Upper lobe of left lung (tissue), 6 donors: Measurements from ENCODE around the gene LARP4B. TPM values are rescaled to one million over a fixed set of nuclear protein-coding genes. Genes with fewer than 3 reads are reported as not detected.
A peak's percentile ranks its signal among the peaks of the same experiment; 100 is the strongest.
"Not testable (repeated sequence)": the region's sequence is repeated elsewhere in the genome, so short reads cannot be mapped to it uniquely, and the experiment has no call there.

Source experiments
- ATAC-seq, 2 donors: fragments of 200-7000 bp; cut with Tn5 transposase; one replicate each; pipeline ENCODE4 v1.9.1; 2022; ENCODE audit warnings: mild to moderate bottlenecking in 2 of 2, moderate library complexity in 2 of 2; ENCODE audit not compliant: low FRiP score in 2 of 2
- DNase-seq, 2 donors: peaks; one replicate each; pipeline ENCODE4 v3.0.0-alpha.2; 2019 to 2020
- H3K27ac ChIP-seq, 4 donors: fragments of 200-600 bp; sonication (generic); one replicate each; pipeline ENCODE4 v1.5.1; 2016 to 2019
- H3K27me3 ChIP-seq, 4 donors: fragments of 200-600 bp; sonication (generic); one replicate each; pipeline ENCODE4 v1.5.1; 2017 to 2019
- H3K36me3 ChIP-seq, 4 donors: fragments of 200-600 bp; sonication (generic); one replicate each; pipeline ENCODE4 v1.5.1; 2016 to 2019
- H3K4me1 ChIP-seq, 4 donors: fragments of 200-600 bp; sonication (generic); one replicate each; pipeline ENCODE4 v1.5.1; 2018 to 2019
- H3K4me3 ChIP-seq, 4 donors: fragments of 200-600 bp; sonication (generic); one replicate each; pipeline ENCODE4 v1.5.1; 2017 to 2019; ENCODE audit warnings: mild to moderate bottlenecking in 2 of 4, moderate library complexity in 1 of 4
- H3K9me3 ChIP-seq, 4 donors: fragments of 200-600 bp; sonication (generic); one replicate each; pipeline ENCODE4 v1.5.1; 2018 to 2019
- CTCF ChIP-seq, 6 experiments: fragments of 450-650 bp in 4 of 6; fragments of 200-600 bp in 2 of 6; sonication (generic) in 2 of 6; IDR thresholded peaks; one replicate each; pipeline ENCODE4 v1.5.1; 2016 to 2019; ENCODE audit warnings: antibody characterized with exemption in 6 of 6
- EP300 ChIP-seq, 4 donors: sonication (generic); formaldehyde crosslinking; IDR thresholded peaks; one replicate each; pipeline ENCODE4 v1.5.1; 2017; ENCODE audit warnings: antibody characterized with exemption in 4 of 4, control low read depth in 2 of 4
- POLR2A ChIP-seq, 4 donors: fragments of 450-650 bp; IDR thresholded peaks; one replicate each; pipeline ENCODE4 v1.5.1; 2016 to 2017; ENCODE audit warnings: antibody characterized with exemption in 4 of 4, mild to moderate bottlenecking in 2 of 4
- POLR2AphosphoS5 ChIP-seq, 2 donors: sonication (generic); formaldehyde crosslinking; IDR thresholded peaks; one replicate each; pipeline ENCODE4 v1.5.1; 2017; ENCODE audit warnings: antibody characterized with exemption in 2 of 2
- WGBS, 2 donors: methylation state at CpG; one replicate each; pipeline ENCODE4 v1.1.5; 2017 to 2018; 5-methylcytosine and 5-hydroxymethylcytosine counted together
- total RNA-seq, 6 donors: library from RNA; depleted of rRNA in 4 of 6; stranded (reverse); fragments of >200 nt in 4 of 6; gene quantifications; one replicate each; pipeline versions ENCODE4 v1.1.0 to v1.2.1, GENCODE V29; 2016 to 2021
- donor health status: DM: no; HTN: no; CAD: no; lungs with moderate emphysema.
- donor health status: DM: no; HTN: yes; CAD: no; lungs with severe emphysema.

LARP4B gene
- total RNA-seq, 6 donors from 2014 or later = 106 to 154 (median 139) TPM

GRCh38 chr10:774223-774622 lies 157.3 kb downstream of the LARP4B start:
- peaks cover 0 to 5% (median 0%) of the 10 kb centered on the region in 4 donors for H3K9me3 ChIP-seq
- H3K4me3 ChIP-seq = no peak overlapping the region
- DNase-seq = peak in 1 of 2 donors; percentile 8
- H3K36me3 ChIP-seq = no peaks in the 10 kb centered on the region
- H3K27me3 ChIP-seq = no peaks in the 10 kb centered on the region
- no peak for TF ChIP-seq POLR2A (IDR thresholded peaks at IDR 0.05)
- no peak for TF ChIP-seq POLR2AphosphoS5 (IDR thresholded peaks at IDR 0.05)
- no peak for TF ChIP-seq EP300 (IDR thresholded peaks at IDR 0.05)
- no peak for TF ChIP-seq CTCF (IDR thresholded peaks at IDR 0.05)
- WGBS, 2 donors = 87% methylated on average over 13 of the region's 13 CpGs
- ATAC-seq = no peak
- H3K4me1 ChIP-seq = no peaks in the 10 kb centered on the region
- H3K27ac ChIP-seq = no peak overlapping the region

- peak in 1 of 2 donors; percentile 26 for DNase-seq
- ATAC-seq = peak in 1 of 2 donors; percentile 20
- no peak overlapping the region for H3K4me3 ChIP-seq
- no peaks in the 10 kb centered on the region for H3K4me1 ChIP-seq
- H3K27me3 ChIP-seq = no peaks in the 10 kb centered on the region
- no peaks in the 10 kb centered on the region for H3K36me3 ChIP-seq
- no peak overlapping the region for H3K27ac ChIP-seq
- no peak for TF ChIP-seq CTCF (IDR thresholded peaks at IDR 0.05)
- no peak for TF ChIP-seq POLR2AphosphoS5 (IDR thresholded peaks at IDR 0.05)
- 90 to 96% methylated on average over 10 to 27 of the region's 27 CpGs for WGBS, 2 donors
- H3K9me3 ChIP-seq = peaks cover 0 to 6% (median 0%) of the 10 kb centered on the region in 4 donors
Observed at GRCh38 chr10:773562-774161, 157.8 kb downstream of the LARP4B start.

GRCh38 chr10:772227-772637 lies 159.3 kb downstream of the LARP4B start:
- Histone ChIP-seq H3K9me3 (peaks cover 0 to 11% (median 3%) of the 10 kb centered on the region in 4 donors), H3K4me3 (no peak overlapping the region), H3K36me3 (no peaks in the 10 kb centered on the region), H3K4me1 (no peaks in the 10 kb centered on the region), H3K27me3 (no peaks in the 10 kb centered on the region), H3K27ac (no peak overlapping the region)
- TF ChIP-seq CTCF (IDR thresholded peaks at IDR 0.05) (no peak), POLR2A (IDR thresholded peaks at IDR 0.05) (no peak)
- ATAC-seq (no peak), DNase-seq (peak in 1 of 2 donors; percentile 14)
- WGBS, 2 donors = 73 to 83% methylated on average over 3 to 14 of the region's 14 CpGs

- Histone ChIP-seq H3K27ac (no peak overlapping the region), H3K9me3 (peaks cover 0 to 11% (median 4%) of the 10 kb centered on the region in 4 donors), H3K4me1 (no peaks in the 10 kb centered on the region), H3K27me3 (no peaks in the 10 kb centered on the region), H3K36me3 (no peaks in the 10 kb centered on the region), H3K4me3 (no peak overlapping the region)
- ATAC-seq (no peak), DNase-seq (peak in 1 of 2 donors; percentile 17)
- TF ChIP-seq EP300 (IDR thresholded peaks at IDR 0.05) = no peak
- 68 to 77% methylated on average over 10 of the region's 10 CpGs for WGBS, 2 donors
Observed at GRCh38 chr10:771647-772046, 159.9 kb downstream of the LARP4B start.

- TF ChIP-seq CTCF (IDR thresholded peaks at IDR 0.05) (no peak), EP300 (IDR thresholded peaks at IDR 0.05) (no peak), POLR2A (IDR thresholded peaks at IDR 0.05) (no peak), POLR2AphosphoS5 (IDR thresholded peaks at IDR 0.05) (no peak)
- H3K27me3 ChIP-seq = no peaks in the 10 kb centered on the region
- WGBS, 2 donors = 92 to 98% methylated on average over 15 of the region's 15 CpGs
- no peaks in the 10 kb centered on the region for H3K4me1 ChIP-seq
- no peak overlapping the region for H3K27ac ChIP-seq
- no peak overlapping the region for H3K4me3 ChIP-seq
- DNase-seq (peak in 1 of 2 donors; percentile 13), ATAC-seq (no peak)
- no peaks in the 10 kb centered on the region for H3K36me3 ChIP-seq
- H3K9me3 ChIP-seq = peaks cover 0 to 11% (median 4%) of the 10 kb centered on the region in 4 donors
Observed at GRCh38 chr10:770975-771374, 160.5 kb downstream of the LARP4B start.

GRCh38 chr10:770048-770712 lies 161.3 kb downstream of the LARP4B start:
- DNase-seq = peak in 1 of 2 donors; percentile 6
- not testable (repeated sequence) for H3K27me3 ChIP-seq, H3K36me3 ChIP-seq, ATAC-seq, H3K4me3 ChIP-seq, H3K27ac ChIP-seq, H3K4me1 ChIP-seq
- whole genome bisulfite sequencing, 2 donors = 92 to 94% methylated on average over 12 to 13 of the region's 13 CpGs
- H3K9me3 ChIP-seq = peaks cover 0 to 11% (median 4%) of the 10 kb centered on the region in 4 donors
